Stimulated activated CD8-positive, alpha-beta memory T cell treated with anti-CD3 and anti-CD28 coated beads, Interleukin-12 subunit alpha, Interleukin-12 subunit beta, amount 100 ng/mL, for 24 hours (primary cell): ENCODE measurements around the gene GPC5.

Source experiments
- DNase-seq: peaks from one replicate; pipeline ENCODE4 v3.0.0-alpha.2; 2020; ENCODE audit errors: extremely low read depth

The GPC5 gene

GRCh38 chr13:91962946-91963345 is 564.5 kb downstream of the GPC5 start:
- DNase-seq = no peak

DNA sequence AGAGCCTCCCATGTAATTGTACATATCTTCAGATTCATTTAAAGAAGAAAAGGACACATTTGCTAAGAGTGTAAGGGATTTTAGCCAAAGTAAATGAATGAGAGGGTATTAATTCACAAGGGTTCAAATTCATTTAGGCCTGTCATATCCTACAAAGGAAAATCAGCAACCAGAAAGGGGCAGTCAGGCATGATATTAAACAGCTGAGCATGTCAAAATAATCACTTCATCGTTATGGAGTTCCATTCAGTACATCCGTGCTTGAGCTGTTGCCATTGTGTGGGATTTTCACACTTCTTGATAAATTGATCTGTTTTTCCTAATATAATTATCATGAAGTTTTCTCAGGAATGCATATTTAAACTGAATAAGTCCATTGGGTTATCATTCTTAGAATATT is 567.1 kb downstream of the GPC5 start:
- no peak for DNase-seq

- no peak for DNase-seq
Measured at GRCh38 chr13:91978571-91978970, 580.1 kb downstream of the GPC5 start.

DNA sequence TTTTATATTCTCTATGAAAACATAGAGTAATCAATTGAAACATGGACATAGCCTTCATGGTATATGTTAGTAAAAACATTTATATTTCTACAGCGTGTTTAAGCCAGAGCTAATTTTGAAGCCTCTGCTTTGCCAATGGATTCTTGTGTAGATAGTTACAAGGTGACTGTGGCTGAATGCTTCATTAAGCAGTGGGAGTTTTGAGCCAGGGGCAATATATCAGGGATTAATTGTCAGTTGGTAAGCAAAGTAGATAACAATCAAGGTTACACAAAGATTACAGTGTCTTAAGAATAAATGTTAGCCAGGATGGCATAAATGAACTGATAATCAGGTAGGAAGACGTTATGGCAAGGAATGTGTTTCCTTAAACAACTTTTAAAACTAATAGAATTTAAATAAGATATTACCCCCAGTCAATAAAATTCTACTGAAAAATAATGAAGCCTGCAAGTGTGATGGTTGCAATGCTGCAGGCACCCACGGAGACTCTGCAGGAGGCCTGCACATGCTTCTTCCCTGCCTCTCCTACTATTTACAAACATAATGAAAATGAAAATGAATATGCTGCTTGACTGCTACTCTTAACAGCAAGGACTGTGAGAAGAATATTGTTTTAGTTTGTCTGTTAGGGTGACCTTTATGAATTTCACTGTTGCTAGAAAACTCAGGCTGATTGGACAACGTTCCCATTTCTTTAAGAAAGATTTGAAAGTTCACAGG is 588.5 kb downstream of the GPC5 start:
- no peak for DNase-seq

- no peak for DNase-seq
Measured at GRCh38 chr13:91988331-91988730, 589.9 kb downstream of the GPC5 start.

- no peak for DNase-seq
Measured at GRCh38 chr13:92012787-92013186, 614.4 kb downstream of the GPC5 start.

- DNase-seq = no peak
Measured at GRCh38 chr13:92017737-92018136, 619.3 kb downstream of the GPC5 start.

DNA sequence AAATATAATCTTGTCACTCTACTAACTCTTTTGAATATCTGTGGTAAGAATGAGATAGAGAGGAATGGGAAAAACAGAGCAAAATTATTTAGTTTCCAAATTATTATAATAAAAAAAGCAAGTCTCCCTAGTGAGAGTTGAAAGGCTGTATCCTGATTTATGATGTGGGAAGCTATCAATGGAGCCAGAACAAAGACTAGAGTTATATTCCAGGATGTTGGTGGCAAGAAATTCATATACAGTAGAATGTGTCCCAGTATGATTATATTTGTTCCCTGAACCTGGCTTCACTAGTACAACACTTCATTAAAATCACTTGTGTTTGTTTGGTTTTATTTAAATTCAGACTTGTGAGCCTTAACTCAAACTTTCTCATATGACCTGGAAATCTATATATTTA is 630.3 kb downstream of the GPC5 start:
- DNase-seq = no peak

- no peak for DNase-seq
Measured at GRCh38 chr13:92029641-92030040, 631.2 kb downstream of the GPC5 start.

GRCh38 chr13:92038905-92039304 is 640.5 kb downstream of the GPC5 start:
- no peak for DNase-seq

GRCh38 chr13:92042522-92042921 is 644.1 kb downstream of the GPC5 start:
- DNase-seq = no peak

DNA sequence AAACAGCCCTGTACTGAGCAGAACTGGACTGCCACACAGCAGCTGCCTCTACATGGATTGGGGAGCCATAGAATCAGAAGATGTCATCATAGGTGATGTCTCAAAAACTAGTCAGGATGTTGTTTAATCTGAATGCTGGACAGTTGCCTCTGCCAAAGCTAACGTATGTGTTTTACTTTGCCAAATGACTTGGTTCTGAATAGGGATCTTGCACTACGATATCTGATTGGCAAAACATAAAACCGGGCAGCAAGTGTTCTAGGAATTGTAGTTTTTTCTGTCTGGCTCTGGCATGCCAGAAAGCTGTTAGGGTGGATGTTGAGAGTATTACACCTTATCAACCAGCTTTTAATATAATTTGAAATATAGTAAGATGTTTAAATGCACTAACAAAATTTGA is 645.9 kb downstream of the GPC5 start:
- DNase-seq = no peak

- no peak for DNase-seq
Measured at GRCh38 chr13:92054389-92054788, 656.0 kb downstream of the GPC5 start.

DNA sequence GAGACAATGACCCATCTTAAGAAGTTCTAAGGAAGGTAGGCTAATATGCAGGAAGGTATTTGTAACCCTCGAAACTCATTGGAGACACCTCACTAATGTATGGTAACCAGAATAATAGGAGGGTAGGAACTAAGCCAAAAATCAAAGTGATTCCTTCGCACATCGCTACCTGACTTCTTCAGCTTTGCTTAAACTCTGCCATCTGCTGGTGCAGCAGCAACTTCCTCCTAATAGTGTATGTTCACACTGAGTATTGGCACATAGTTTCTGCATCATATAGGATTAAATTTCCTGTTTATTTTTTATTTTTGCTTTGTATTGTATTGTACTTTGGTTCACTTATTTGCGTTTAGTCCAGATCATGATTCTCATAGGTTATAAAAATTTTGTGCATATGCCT is 676.2 kb downstream of the GPC5 start:
- no peak for DNase-seq

GRCh38 chr13:92097337-92097903 is 699.0 kb downstream of the GPC5 start:
- no peak for DNase-seq

- no peak for DNase-seq
Measured at GRCh38 chr13:92101801-92102200, 703.4 kb downstream of the GPC5 start.

DNA sequence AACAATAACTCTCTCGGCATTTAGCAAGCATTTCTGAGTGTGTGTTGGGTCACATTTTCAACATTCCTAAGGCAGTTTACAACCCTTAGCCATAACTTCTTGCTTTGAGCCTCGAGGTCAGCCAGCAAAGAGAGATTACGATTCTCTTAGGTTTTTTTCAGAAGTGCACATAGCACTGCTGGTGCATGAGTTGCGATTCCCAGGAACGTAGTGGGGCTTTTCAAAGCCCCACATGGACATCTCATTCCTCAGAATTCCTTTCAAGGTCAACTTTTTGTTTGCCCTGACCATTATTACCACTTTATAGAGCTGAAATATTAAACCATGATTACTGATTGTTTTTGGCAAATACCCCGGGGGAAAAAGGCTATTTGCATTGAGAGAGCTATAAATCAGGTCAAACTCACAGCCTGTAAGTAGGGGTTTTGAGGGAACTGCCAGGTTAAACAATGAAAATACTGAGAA is 705.3 kb downstream of the GPC5 start:
- DNase-seq = no peak

- no peak for DNase-seq
Measured at GRCh38 chr13:92122186-92122853, 723.9 kb downstream of the GPC5 start.

DNA sequence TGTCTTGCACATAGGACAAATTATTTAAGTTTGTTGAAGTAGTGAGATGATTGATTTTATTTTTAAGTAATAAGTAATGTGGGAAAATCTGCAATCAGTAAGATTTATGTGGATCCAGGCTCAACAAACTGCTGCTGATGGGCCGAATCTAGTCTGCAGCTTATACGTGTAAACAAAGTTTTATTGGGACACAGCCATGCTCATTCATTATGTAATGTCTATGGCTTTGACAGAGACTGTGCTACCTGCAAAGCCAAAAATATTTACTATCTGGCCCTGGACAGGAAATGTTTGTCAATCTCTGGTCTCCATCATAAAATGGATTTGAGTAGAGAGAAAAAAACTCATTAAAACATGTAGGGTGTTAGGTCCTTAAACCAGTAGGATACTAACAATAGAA is 728.0 kb downstream of the GPC5 start:
- DNase-seq = no peak

DNA sequence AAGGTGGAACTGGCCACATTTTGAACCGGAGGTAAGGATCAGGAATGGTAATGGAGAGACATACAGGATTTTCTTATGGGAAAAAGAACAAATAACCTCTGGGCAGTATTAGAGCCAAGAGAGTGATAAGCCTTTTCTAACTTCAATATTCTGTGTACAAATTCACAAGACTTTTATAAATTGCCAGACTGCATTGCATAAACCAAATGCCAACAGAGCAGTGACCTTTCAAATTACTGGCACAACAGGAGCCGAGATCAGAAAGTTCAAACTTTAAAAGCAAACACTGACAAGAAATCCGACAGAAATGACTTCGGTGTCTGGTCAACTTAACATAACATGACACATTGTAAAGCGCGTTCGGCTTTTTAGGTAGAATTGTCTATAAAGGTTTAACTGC is 737.1 kb downstream of the GPC5 start:
- no peak for DNase-seq

DNA sequence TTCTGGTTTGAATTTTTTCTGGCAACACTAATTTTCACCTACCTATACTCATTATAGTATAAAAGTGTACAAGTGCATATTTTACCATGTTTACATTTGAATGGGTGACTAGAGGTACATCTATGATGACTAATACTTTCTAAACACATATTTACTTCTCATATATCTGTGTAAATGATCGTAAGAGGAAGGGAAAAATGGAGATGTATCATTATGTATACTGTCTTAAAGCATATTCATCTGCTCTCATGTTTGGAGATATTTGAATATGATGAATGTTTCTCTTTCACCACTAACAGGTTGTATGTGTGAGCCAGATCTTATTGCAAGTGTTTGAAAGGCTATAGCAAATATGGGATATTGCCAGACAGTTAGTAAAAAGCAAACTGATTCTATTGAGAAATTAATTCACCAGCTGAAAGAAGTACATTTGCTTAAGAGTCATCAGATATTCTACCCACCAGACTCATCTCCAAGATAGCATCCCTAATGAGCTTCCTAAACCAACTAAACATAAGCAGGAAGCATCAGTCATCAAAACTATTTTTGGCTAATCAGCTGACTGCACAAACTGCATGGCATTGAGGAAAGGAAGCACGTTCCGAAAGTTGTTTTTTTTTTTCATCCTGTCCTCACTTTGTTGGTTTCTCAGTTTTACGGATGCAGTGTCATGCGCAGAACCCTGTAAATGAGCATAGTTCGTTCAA is 738.2 kb downstream of the GPC5 start:
- DNase-seq = no peak

DNA sequence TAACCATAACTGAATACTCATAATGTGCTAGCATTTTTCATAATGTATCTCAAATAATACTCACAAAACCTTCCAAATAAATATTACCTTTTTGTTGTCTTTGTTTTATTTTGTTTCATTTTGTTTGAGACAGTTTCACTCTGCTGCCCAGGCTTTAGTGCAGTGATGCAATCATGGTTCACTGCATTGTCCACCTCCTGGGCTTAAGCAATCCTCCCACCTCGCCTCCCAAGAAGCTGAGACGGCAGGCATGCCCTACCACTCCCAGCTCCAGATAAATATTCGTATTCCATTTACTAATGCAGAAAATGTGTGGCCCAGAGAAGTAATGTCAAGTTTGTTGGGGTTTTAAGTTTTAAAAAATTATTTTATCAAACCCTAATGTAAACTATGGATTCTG is 739.1 kb downstream of the GPC5 start:
- DNase-seq = no peak

DNA sequence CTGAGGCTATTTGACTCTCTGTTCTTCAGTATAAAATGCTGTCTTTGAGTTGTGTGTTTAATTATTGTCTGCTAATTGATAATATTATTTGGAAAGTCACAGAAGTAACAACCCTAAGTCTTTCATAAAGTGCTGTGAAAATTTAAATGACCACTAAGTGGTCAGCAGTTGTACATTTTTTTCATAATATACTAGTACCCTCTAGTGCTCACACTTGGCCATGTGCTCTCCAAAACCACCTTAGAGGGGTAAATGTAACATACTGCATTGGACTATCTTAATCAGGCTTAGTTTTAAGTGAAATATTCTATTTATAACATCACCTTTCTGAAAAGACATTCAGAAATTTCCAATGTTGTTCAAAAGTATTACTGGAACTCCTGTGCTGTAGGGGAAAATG is 745.3 kb downstream of the GPC5 start:
- no peak for DNase-seq
